GM18507 (cell line): Measurements from ENCODE around the gene BGLAP.
A peak's percentile ranks its signal among the peaks of the same experiment; 100 is the strongest.
"Not testable (repeated sequence)": the region's sequence is repeated elsewhere in the genome, so short reads cannot be mapped to it uniquely, and the experiment has no call there.

Source experiments
- DNase-seq: peaks from one replicate; pipeline ENCODE4 v3.0.0; 2011; ENCODE audit warnings: low read depth; ENCODE audit not compliant: insufficient read length; ENCODE audit errors: extremely low spot score
- FAIRE-seq: peaks from 2 replicates; lab custom pipeline; 2011; peaks lifted over from hg19 to GRCh38; lab: Jason Lieb, UNC

Gene BGLAP

GRCh38 chr1:156241926-156242325 lies at the start of gene BGLAP:
TSS of gene BGLAP (plus strand) at chr1:156242184. CDS start at chr1:156242232, 48 bp downstream.
- no peak for DNase-seq
- no peak for FAIRE-seq

GRCh38 chr1:156193208-156193487 lies 48.8 kb upstream of the BGLAP start:
- DNase-seq (no peak), FAIRE-seq (peak; percentile 18)

GRCh38 chr1:156193488-156194299 lies 48.3 kb upstream of the BGLAP start, which contains the start of gene SLC25A44:
TSS of gene SLC25A44 (plus strand) at chr1:156194104. CDS start at chr1:156199848, 5,744 bp downstream.
- DNase-seq (peak; percentile 87), FAIRE-seq (peak; percentile 99)

GRCh38 chr1:156194300-156194652 lies 47.7 kb upstream of the BGLAP start:
- DNase-seq = no peak
- FAIRE-seq = no peak

GRCh38 chr1:156195853-156196252 lies 46.1 kb upstream of the BGLAP start:
- no peak for DNase-seq
- FAIRE-seq = no peak

GRCh38 chr1:156196445-156196844 lies 45.5 kb upstream of the BGLAP start:
- no peak for FAIRE-seq
- no peak for DNase-seq

GRCh38 chr1:156198831-156199349 lies 43.1 kb upstream of the BGLAP start:
- DNase-seq (no peak), FAIRE-seq (peak; percentile 70)

GRCh38 chr1:156200044-156200443 lies 41.9 kb upstream of the BGLAP start:
- DNase-seq (no peak), FAIRE-seq (no peak)

- FAIRE-seq (no peak), DNase-seq (no peak)
These were observed 38.7 kb upstream of the BGLAP start for GRCh38 chr1:156203331-156203730.

GRCh38 chr1:156204686-156205085 lies 37.3 kb upstream of the BGLAP start:
- no peak for FAIRE-seq
- no peak for DNase-seq

GRCh38 chr1:156211243-156211642 lies 30.7 kb upstream of the BGLAP start:
- DNase-seq = no peak
- no peak for FAIRE-seq

GRCh38 chr1:156212130-156212529 lies 29.9 kb upstream of the BGLAP start:
- DNase-seq (no peak), FAIRE-seq (no peak)

GRCh38 chr1:156212833-156213643 lies 28.9 kb upstream of the BGLAP start, which contains the start of gene PMF1:
TSS of gene PMF1 (plus strand) at chr1:156213007. CDS start at chr1:156213016, 9 bp downstream.
- FAIRE-seq (no peak), DNase-seq (peak; percentile 99)

GRCh38 chr1:156213644-156213966 lies 28.4 kb upstream of the BGLAP start:
- FAIRE-seq (no peak), DNase-seq (no peak)

- FAIRE-seq = no peak
These were observed 27.8 kb upstream of the BGLAP start for GRCh38 chr1:156214024-156214748.

GRCh38 chr1:156216361-156217086 lies 25.5 kb upstream of the BGLAP start:
- not testable (repeated sequence) for DNase-seq
- peak; percentile 100 for FAIRE-seq

More at GRCh38 chr1:156214024-156214748, 27.8 kb upstream of the BGLAP start:
- no peak for DNase-seq

GRCh38 chr1:156217871-156218270 lies 24.1 kb upstream of the BGLAP start:
- DNase-seq = no peak
- no peak for FAIRE-seq

GRCh38 chr1:156220226-156220625 lies 21.8 kb upstream of the BGLAP start:
- DNase-seq (no peak), FAIRE-seq (no peak)

- no peak for DNase-seq
- no peak for FAIRE-seq
These were observed 19.8 kb upstream of the BGLAP start for GRCh38 chr1:156221986-156222692.
